Transverse colon (tissue), 3 donors: ENCODE data around the gene PIGA.

Experiments used
- CTCF ChIP-seq, 5 experiments: fragments of 200-600 bp in 3 of 5; fragments of 450-650 bp in 2 of 5; sonication (generic) in 3 of 5; IDR thresholded peaks; 1 replicate in 2 of 5; 2 replicates in 3 of 5; pipeline ENCODE4 v1.5.1; 2016 to 2017; ENCODE audit warnings: antibody characterized with exemption in 5 of 5, inconsistent platforms in 3 of 5, mild to moderate bottlenecking in 2 of 5, moderate library complexity in 1 of 5
- EP300 ChIP-seq: sonication (generic); formaldehyde crosslinking; IDR thresholded peaks from one replicate; pipeline ENCODE4 v1.6.1; 2017; ENCODE audit warnings: antibody characterized with exemption, low read depth
- POLR2A ChIP-seq: fragments of 450-650 bp; IDR thresholded peaks from one replicate; pipeline ENCODE4 v1.6.1; 2016; ENCODE audit warnings: antibody characterized with exemption, mild to moderate bottlenecking, moderate library complexity

GRCh38 chrX:15336023-15336413, 695 bp upstream of the PIGA start:
- TF ChIP-seq CTCF (IDR thresholded peaks at IDR 0.05) (no peak), POLR2A (no peak), EP300 (no peak)
